ENCODE data around the gene FYB2. TPM values are rescaled to one million over a fixed set of nuclear protein-coding genes. Genes with fewer than 3 reads are reported as not detected.

Gene FYB2
- total RNA-seq, 1 experiment from 2014 or later = 0.48 TPM

GRCh38 chr1:56866656-56867055, 47.5 kb upstream of the FYB2 start:
- Mint-ChIP-seq H3K4me3 (no peak overlapping the region), H3K27ac (no peak overlapping the region), H3K27me3 (ENCODE audit: low read depth) (no peaks in the 10 kb centered on the region; the same call in 1 of the 2 replicates), H3K9me3 (no peaks in the 10 kb centered on the region), H3K36me3 (ENCODE audit: insufficient read depth in 1 of 3, low read depth in 3 of 3) (no peaks in the 10 kb centered on the region), H3K4me1 (no peaks in the 10 kb centered on the region)
- no CpG with 5 or more reads among the region's 2 CpGs for WGBS (ENCODE audit: extremely low coverage, insufficient read length, low lambda C conversion rate)
- H3K4me1 ChIP-seq (ENCODE audit: insufficient read depth, low read length) = no peaks in the 10 kb centered on the region
- no peak overlapping the region for H3K23ac ChIP-seq (ENCODE audit: insufficient read length, low read depth, low read length)
- H2BK20ac ChIP-seq (ENCODE audit: low read depth, low read length, poor library complexity, severe bottlenecking) = no peak overlapping the region
- no peak for DNase-seq
- H2BK12ac ChIP-seq (ENCODE audit: insufficient read length, low read depth, low read length) = no peak overlapping the region
- no peak overlapping the region for H3K14ac ChIP-seq (ENCODE audit: insufficient read depth, low read length)
- no peak overlapping the region for H3K27ac ChIP-seq (ENCODE audit: insufficient read length, low read depth, low read length)
- no peaks in the 10 kb centered on the region for H4K20me1 ChIP-seq (ENCODE audit: control insufficient read depth, insufficient read depth, insufficient read length)
- no peak overlapping the region for H4K91ac ChIP-seq (ENCODE audit: insufficient read length, low read depth, low read length)
- no peak overlapping the region for H3K18ac ChIP-seq (ENCODE audit: insufficient read length, low read depth, low read length)
- no peak overlapping the region for H3T11ph ChIP-seq (ENCODE audit: low read length)
- no peak overlapping the region for H2BK15ac ChIP-seq (ENCODE audit: low read depth, low read length)
- no peak overlapping the region for H2AK5ac ChIP-seq (ENCODE audit: insufficient read length, low read length)
- no peaks in the 10 kb centered on the region for H3K27me3 ChIP-seq (ENCODE audit: insufficient read depth, low read length)
- H2AFZ ChIP-seq (ENCODE audit: low read length) = no peak overlapping the region
- H3K56ac ChIP-seq (ENCODE audit: insufficient read length, low read depth, low read length) = no peak overlapping the region
- TF ChIP-seq, protein P1, sequence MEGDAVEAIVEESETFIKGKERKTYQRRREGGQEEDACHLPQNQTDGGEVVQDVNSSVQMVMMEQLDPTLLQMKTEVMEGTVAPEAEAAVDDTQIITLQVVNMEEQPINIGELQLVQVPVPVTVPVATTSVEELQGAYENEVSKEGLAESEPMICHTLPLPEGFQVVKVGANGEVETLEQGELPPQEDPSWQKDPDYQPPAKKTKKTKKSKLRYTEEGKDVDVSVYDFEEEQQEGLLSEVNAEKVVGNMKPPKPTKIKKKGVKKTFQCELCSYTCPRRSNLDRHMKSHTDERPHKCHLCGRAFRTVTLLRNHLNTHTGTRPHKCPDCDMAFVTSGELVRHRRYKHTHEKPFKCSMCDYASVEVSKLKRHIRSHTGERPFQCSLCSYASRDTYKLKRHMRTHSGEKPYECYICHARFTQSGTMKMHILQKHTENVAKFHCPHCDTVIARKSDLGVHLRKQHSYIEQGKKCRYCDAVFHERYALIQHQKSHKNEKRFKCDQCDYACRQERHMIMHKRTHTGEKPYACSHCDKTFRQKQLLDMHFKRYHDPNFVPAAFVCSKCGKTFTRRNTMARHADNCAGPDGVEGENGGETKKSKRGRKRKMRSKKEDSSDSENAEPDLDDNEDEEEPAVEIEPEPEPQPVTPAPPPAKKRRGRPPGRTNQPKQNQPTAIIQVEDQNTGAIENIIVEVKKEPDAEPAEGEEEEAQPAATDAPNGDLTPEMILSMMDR (conservative IDR thresholded peaks at IDR 0.05) = no peak
- H3K9ac ChIP-seq (ENCODE audit: extremely low read depth, insufficient read length, low read length) = no peak overlapping the region
- H3K9me3 ChIP-seq (ENCODE audit: control insufficient read depth, low read depth, low read length) = no peaks in the 10 kb centered on the region
- no peak overlapping the region for H2BK120ac ChIP-seq (ENCODE audit: low read depth, low read length, poor library complexity, severe bottlenecking)
- H3K4me2 ChIP-seq (ENCODE audit: insufficient read depth, insufficient read length, low read length) = no peak overlapping the region
- H3K79me2 ChIP-seq (ENCODE audit: insufficient read depth, low read length) = no peaks in the 10 kb centered on the region
- no peaks in the 10 kb centered on the region for H3K79me1 ChIP-seq (ENCODE audit: insufficient read depth, low read depth, low read length, poor library complexity, severe bottlenecking)
- H3K23me2 ChIP-seq (ENCODE audit: insufficient read length, low read depth, low read length, poor library complexity, severe bottlenecking) = no peaks in the 10 kb centered on the region
- H2BK5ac ChIP-seq (ENCODE audit: insufficient read length, low read length) = no peak overlapping the region
- H3K4ac ChIP-seq (ENCODE audit: low read depth, low read length) = no peak overlapping the region
- H4K8ac ChIP-seq (replicated peaks; ENCODE audit: insufficient read length, low read depth, low read length) = no peak overlapping the region
- no peak overlapping the region for H4K5ac ChIP-seq (ENCODE audit: insufficient read length, low read depth, low read length)

Data from H9 (cell line).